Uterus (tissue), 2 donors: ENCODE measurements around the gene PDZD4.

ENCODE experiments used
- POLR2A ChIP-seq, 2 donors: fragments of 450-650 bp; IDR thresholded peaks; one replicate each; pipeline ENCODE4 v1.6.1; 2016; ENCODE audit warnings: antibody characterized with exemption in 2 of 2, mild to moderate bottlenecking in 1 of 2, moderate library complexity in 1 of 2
- TF ChIP-seq, protein P1 (sequence below), 4 experiments: fragments of 200-600 bp in 2 of 4; fragments of 450-650 bp in 2 of 4; sonication (generic) in 2 of 4; IDR thresholded peaks; one replicate each; pipeline ENCODE4 v1.5.1; 2016 to 2019; ENCODE audit warnings: antibody characterized with exemption in 4 of 4, mild to moderate bottlenecking in 2 of 4, moderate library complexity in 1 of 4

GRCh38 chrX:153832728-153833127, 2.4 kb upstream of the PDZD4 start:
- TF ChIP-seq, protein P1, sequence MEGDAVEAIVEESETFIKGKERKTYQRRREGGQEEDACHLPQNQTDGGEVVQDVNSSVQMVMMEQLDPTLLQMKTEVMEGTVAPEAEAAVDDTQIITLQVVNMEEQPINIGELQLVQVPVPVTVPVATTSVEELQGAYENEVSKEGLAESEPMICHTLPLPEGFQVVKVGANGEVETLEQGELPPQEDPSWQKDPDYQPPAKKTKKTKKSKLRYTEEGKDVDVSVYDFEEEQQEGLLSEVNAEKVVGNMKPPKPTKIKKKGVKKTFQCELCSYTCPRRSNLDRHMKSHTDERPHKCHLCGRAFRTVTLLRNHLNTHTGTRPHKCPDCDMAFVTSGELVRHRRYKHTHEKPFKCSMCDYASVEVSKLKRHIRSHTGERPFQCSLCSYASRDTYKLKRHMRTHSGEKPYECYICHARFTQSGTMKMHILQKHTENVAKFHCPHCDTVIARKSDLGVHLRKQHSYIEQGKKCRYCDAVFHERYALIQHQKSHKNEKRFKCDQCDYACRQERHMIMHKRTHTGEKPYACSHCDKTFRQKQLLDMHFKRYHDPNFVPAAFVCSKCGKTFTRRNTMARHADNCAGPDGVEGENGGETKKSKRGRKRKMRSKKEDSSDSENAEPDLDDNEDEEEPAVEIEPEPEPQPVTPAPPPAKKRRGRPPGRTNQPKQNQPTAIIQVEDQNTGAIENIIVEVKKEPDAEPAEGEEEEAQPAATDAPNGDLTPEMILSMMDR (IDR thresholded peaks at IDR 0.05): no peak
- no peak for TF ChIP-seq POLR2A (IDR thresholded peaks at IDR 0.05)
